ENCODE data around the gene MYO9B. TPM values are rescaled to one million over a fixed set of nuclear protein-coding genes. Genes with fewer than 3 reads are reported as not detected.

Gene MYO9B
- total RNA-seq, 1 experiment from 2014 or later: 58.6 TPM

- H3K4me2 ChIP-seq (ENCODE audit: insufficient read depth, insufficient read length, low read length): no peak overlapping the region
- H3K18ac ChIP-seq (ENCODE audit: insufficient read length, low read depth, low read length): no peak overlapping the region
- no peak overlapping the region for H3K23ac ChIP-seq (ENCODE audit: insufficient read length, low read depth, low read length)
- peaks cover 0 to 14% (median 5%) of the 10 kb centered on the region in 3 experiments; a peak in 4 of 7 replicates for H3K36me3 Mint-ChIP-seq (ENCODE audit: insufficient read depth in 1 of 3, low read depth in 3 of 3)
- H4K20me1 ChIP-seq (ENCODE audit: control insufficient read depth, insufficient read depth, insufficient read length): no peaks in the 10 kb centered on the region
- H4K8ac ChIP-seq (replicated peaks; ENCODE audit: insufficient read length, low read depth, low read length): no peak overlapping the region
- H3K79me1 ChIP-seq (ENCODE audit: insufficient read depth, low read depth, low read length, poor library complexity, severe bottlenecking): no peaks in the 10 kb centered on the region
- H3K4me1 Mint-ChIP-seq: peaks cover 13 to 22% of the 10 kb centered on the region in 2 experiments
- H2BK15ac ChIP-seq (ENCODE audit: low read depth, low read length): no peak overlapping the region
- H2BK5ac ChIP-seq (ENCODE audit: insufficient read length, low read length): no peak overlapping the region
- no peak for TF ChIP-seq CTCF (conservative IDR thresholded peaks at IDR 0.05)
- WGBS (ENCODE audit: extremely low coverage, insufficient read length, low lambda C conversion rate): no CpG with 5 or more reads among the region's 1 CpG
- H3K4ac ChIP-seq (ENCODE audit: low read depth, low read length): no peak overlapping the region
- no peak overlapping the region for H3K4me3 Mint-ChIP-seq
- no peak overlapping the region for H2AK5ac ChIP-seq (ENCODE audit: insufficient read length, low read length)
- no peak overlapping the region for H3K27ac ChIP-seq (ENCODE audit: insufficient read length, low read depth, low read length)
- H3T11ph ChIP-seq (ENCODE audit: low read length): no peak overlapping the region
- no peak overlapping the region for H2BK120ac ChIP-seq (ENCODE audit: low read depth, low read length, poor library complexity, severe bottlenecking)
- no peaks in the 10 kb centered on the region for H3K23me2 ChIP-seq (ENCODE audit: insufficient read length, low read depth, low read length, poor library complexity, severe bottlenecking)
- H3K14ac ChIP-seq (ENCODE audit: insufficient read depth, low read length): no peak overlapping the region
- H3K79me2 ChIP-seq (ENCODE audit: insufficient read depth, low read length): no peaks in the 10 kb centered on the region
- no peak overlapping the region for H4K5ac ChIP-seq (ENCODE audit: insufficient read length, low read depth, low read length)
- no peaks in the 10 kb centered on the region; the same call in 1 of the 2 replicates for H3K27me3 Mint-ChIP-seq (ENCODE audit: low read depth)
- no peaks in the 10 kb centered on the region for H3K9me3 ChIP-seq (ENCODE audit: control insufficient read depth, low read depth, low read length)
- H3K9ac ChIP-seq (ENCODE audit: extremely low read depth, insufficient read length, low read length): no peak overlapping the region
- no peak overlapping the region for H2AFZ ChIP-seq (ENCODE audit: low read length)
- H4K91ac ChIP-seq (ENCODE audit: insufficient read length, low read depth, low read length): no peak overlapping the region
- no peaks in the 10 kb centered on the region for H3K27me3 ChIP-seq (ENCODE audit: insufficient read depth, low read length)
- peaks cover 7% of the 10 kb centered on the region; the same call in 1 of the 2 replicates for H3K4me1 ChIP-seq (ENCODE audit: insufficient read depth, low read length)
- no peak overlapping the region for H2BK20ac ChIP-seq (ENCODE audit: low read depth, low read length, poor library complexity, severe bottlenecking)
- H2BK12ac ChIP-seq (ENCODE audit: insufficient read length, low read depth, low read length): no peak overlapping the region
- DNase-seq: no peak
- no peak overlapping the region for H3K56ac ChIP-seq (ENCODE audit: insufficient read length, low read depth, low read length)
- H3K27ac Mint-ChIP-seq: no peak overlapping the region
- H3K9me3 Mint-ChIP-seq: no peaks in the 10 kb centered on the region
Measured at GRCh38 chr19:17124025-17124424, 48.4 kb downstream of the MYO9B start.
